Endothelial cell (in vitro differentiated cells): Measurements from ENCODE around the gene OGFOD2. TPM values are rescaled to one million over a fixed set of nuclear protein-coding genes. Genes with fewer than 3 reads are reported as not detected.

Experiments used
- DNase-seq: peaks from one replicate; pipeline ENCODE4 v3.0.0; 2021; ENCODE audit warnings: low spot score
- H3K27ac Mint-ChIP-seq: one replicate; pipeline ENCODE4 v1.8.0; 2021; ENCODE audit warnings: mixed read lengths, inconsistent platforms; ENCODE audit not compliant: unreplicated experiment
- H3K27me3 Mint-ChIP-seq: one replicate; pipeline ENCODE4 v1.8.0; 2021; ENCODE audit warnings: mild to moderate bottlenecking, moderate library complexity, mixed read lengths, inconsistent platforms; ENCODE audit not compliant: unreplicated experiment
- H3K36me3 Mint-ChIP-seq: one replicate; pipeline ENCODE4 v1.8.0; 2021; ENCODE audit warnings: mild to moderate bottlenecking, low read depth, mixed read lengths, inconsistent platforms; ENCODE audit not compliant: unreplicated experiment
- H3K4me1 Mint-ChIP-seq: one replicate; pipeline ENCODE4 v1.8.0; 2021; ENCODE audit warnings: mild to moderate bottlenecking, mixed read lengths, inconsistent platforms; ENCODE audit not compliant: unreplicated experiment
- H3K4me3 Mint-ChIP-seq: one replicate; pipeline ENCODE4 v1.8.0; 2021; ENCODE audit warnings: mild to moderate bottlenecking, mixed read lengths, inconsistent platforms; ENCODE audit not compliant: unreplicated experiment
- H3K9me3 Mint-ChIP-seq: one replicate; pipeline ENCODE4 v1.8.0; 2021; ENCODE audit warnings: mixed read lengths, inconsistent platforms; ENCODE audit not compliant: unreplicated experiment
- total RNA-seq: library from RNA; stranded (reverse); fragmentation: NEBNext Ultra II Directional; extraction: Animal tissue kit (Norgen Biotek cat#: 25700); gene quantifications from one replicate; pipeline ENCODE4 v1.2.1, GENCODE V29; 2021; ENCODE audit not compliant: unreplicated experiment
- TF ChIP-seq, protein P1 (sequence below): fragments of 200-600 bp; sonication (generic); IDR thresholded peaks from one replicate; pipeline ENCODE4 v1.5.0; 2021; ENCODE audit warnings: antibody characterized with exemption; ENCODE audit not compliant: unreplicated experiment

Gene OGFOD2
- total RNA-seq, 1 donor from 2014 or later = 10.4 TPM

DNA sequence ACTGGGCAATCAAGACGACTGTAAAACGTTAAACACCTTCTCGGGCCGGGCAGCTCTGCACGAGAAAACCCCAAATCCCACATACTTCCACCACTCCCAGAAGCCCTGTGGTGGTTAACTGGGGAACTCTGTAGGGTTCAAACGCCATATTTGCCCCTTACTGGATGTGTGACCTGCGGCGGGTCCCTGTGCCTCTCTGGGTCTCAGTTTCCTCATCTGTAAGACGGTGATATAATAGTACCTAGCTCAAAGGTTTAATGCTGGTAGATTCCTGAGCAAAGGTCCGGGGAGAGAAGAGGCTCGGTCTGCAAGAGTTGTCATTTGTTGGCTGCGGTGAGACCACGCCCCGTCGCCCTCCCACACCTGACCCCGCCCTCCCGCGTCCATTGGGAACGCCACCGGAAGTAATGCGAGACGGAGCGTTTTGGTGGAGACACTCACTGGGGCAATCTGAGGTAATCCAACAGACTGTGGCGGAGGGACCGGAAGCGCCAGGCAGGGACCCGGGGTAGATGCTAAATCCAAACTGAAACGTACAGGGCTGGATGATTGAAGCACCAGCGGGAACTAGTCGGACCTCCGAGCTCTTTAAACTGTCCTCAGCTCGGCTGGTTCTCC lies 661 bp upstream of the OGFOD2 start:
- H3K4me1 Mint-ChIP-seq = peaks cover 16% of the 10 kb centered on the region
- TF ChIP-seq, protein P1, sequence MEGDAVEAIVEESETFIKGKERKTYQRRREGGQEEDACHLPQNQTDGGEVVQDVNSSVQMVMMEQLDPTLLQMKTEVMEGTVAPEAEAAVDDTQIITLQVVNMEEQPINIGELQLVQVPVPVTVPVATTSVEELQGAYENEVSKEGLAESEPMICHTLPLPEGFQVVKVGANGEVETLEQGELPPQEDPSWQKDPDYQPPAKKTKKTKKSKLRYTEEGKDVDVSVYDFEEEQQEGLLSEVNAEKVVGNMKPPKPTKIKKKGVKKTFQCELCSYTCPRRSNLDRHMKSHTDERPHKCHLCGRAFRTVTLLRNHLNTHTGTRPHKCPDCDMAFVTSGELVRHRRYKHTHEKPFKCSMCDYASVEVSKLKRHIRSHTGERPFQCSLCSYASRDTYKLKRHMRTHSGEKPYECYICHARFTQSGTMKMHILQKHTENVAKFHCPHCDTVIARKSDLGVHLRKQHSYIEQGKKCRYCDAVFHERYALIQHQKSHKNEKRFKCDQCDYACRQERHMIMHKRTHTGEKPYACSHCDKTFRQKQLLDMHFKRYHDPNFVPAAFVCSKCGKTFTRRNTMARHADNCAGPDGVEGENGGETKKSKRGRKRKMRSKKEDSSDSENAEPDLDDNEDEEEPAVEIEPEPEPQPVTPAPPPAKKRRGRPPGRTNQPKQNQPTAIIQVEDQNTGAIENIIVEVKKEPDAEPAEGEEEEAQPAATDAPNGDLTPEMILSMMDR = no peak
- peak overlapping the region; percentile 95 for H3K4me3 Mint-ChIP-seq
- H3K27ac Mint-ChIP-seq = peak overlapping the region; percentile 95
- DNase-seq = peak; percentile 97
- H3K9me3 Mint-ChIP-seq = no peaks in the 10 kb centered on the region
- peaks cover 11% of the 10 kb centered on the region for H3K27me3 Mint-ChIP-seq
- H3K36me3 Mint-ChIP-seq = no peaks in the 10 kb centered on the region

DNA sequence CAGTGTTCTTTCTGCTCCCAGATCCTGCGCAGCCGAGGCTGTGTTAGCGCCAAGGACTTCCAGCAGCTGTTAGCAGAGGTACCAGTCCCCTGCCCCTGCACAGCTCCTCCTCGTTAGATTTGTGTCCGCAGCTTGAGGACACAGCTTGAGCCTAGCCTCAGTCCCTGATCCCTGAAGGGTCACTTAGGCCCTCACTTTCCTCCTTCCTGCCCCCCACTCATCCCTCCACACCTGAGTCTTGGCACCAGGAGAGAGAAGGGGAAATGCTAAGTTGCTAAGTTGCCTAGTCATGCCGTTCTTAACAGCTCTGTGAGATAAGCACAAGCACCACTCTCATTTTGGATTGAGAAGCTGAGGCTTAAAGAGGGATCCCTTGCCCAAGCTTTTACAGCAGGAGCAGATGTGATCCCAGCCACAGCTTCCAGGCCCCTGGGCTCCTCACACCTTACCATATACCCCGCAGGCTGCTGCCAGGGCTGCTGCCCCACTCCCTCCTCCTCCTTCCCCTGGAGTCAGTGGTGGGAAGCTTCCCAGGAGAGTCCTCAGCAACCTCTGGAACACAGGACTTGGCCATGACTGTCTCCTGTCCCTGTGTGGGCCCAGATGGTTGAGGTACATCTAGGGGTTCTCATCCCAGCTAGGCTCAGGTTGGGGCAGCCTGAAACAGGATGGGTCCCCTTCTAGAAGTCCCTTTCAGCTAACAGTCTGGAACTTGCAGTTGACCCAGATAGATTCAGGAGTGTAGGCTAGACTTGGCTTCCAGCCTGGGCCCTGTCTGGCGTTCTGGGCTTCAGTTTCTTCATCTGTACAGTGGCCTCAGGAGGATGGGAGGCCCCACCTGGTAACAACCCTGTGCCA lies 975 bp downstream of the OGFOD2 start:
- H3K36me3 Mint-ChIP-seq = no peaks in the 10 kb centered on the region
- TF ChIP-seq, protein P1 = no peak
- peak overlapping the region; percentile 95 for H3K4me3 Mint-ChIP-seq
- no peaks in the 10 kb centered on the region for H3K9me3 Mint-ChIP-seq
- no peak for DNase-seq
- peak overlapping the region; percentile 95 for H3K27ac Mint-ChIP-seq
- peaks cover 8% of the 10 kb centered on the region for H3K27me3 Mint-ChIP-seq
- peaks cover 19% of the 10 kb centered on the region for H3K4me1 Mint-ChIP-seq

DNA sequence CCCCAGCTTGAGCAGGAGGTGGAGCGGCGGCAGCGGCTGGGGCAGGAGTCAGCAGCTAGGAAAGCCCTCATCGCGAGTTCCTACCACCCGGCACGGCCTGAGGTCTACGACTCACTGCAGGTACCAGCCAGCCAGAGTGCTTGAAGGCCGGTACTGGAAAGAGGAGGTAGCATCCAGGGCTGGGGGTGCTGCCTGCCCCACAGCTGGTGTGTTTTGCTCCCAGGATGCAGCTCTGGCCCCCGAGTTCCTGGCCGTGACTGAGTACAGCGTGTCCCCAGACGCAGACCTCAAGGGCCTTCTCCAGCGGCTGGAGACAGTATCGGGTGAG lies 1.6 kb downstream of the OGFOD2 start:
- no peak for DNase-seq
- Mint-ChIP-seq H3K4me1 (peaks cover 20% of the 10 kb centered on the region), H3K9me3 (no peaks in the 10 kb centered on the region), H3K27me3 (peaks cover 7% of the 10 kb centered on the region), H3K36me3 (no peaks in the 10 kb centered on the region), H3K27ac (no peak overlapping the region), H3K4me3 (peak overlapping the region; percentile 62)
- TF ChIP-seq, protein P1 = no peak

DNA sequence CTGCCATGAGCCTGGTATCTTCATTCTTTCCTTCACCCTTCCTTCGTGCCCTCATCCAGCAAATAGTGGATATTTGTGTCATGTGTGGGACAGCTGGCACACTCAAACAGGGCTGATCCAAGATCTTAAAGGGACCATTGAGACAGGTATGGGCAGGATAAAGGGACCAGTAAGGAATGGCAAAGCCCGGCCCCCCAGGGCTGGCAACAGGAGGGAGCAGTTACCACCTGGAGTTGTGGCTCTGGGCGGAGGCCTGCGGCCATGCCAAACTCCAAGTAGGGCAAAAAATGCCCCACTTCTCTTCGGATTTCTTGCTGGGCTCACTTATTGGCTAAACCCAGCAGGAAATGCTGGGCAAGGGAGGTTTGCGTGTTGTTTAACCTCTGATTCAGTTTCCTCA lies 2.1 kb downstream of the OGFOD2 start:
- Mint-ChIP-seq H3K36me3 (no peaks in the 10 kb centered on the region), H3K9me3 (no peaks in the 10 kb centered on the region), H3K4me3 (no peak overlapping the region)

More for the DNA sequence above, 2.1 kb downstream of the OGFOD2 start:
- Mint-ChIP-seq H3K27ac (no peak overlapping the region), H3K27me3 (peaks cover 6% of the 10 kb centered on the region), H3K4me1 (peaks cover 24% of the 10 kb centered on the region)
- no peak for DNase-seq
- TF ChIP-seq, protein P1 = no peak
